Measurements from ENCODE around the gene IGFALS. TPM values are rescaled to one million over a fixed set of nuclear protein-coding genes. Genes with fewer than 3 reads are reported as not detected.

Gene IGFALS
- total RNA-seq, 1 donor from 2014 or later = not detected

- no peak for DNase-seq (ENCODE audit: low read depth)
Measured at GRCh38 chr16:1777375-1778199, 15.9 kb downstream of the IGFALS start.

DNA sequence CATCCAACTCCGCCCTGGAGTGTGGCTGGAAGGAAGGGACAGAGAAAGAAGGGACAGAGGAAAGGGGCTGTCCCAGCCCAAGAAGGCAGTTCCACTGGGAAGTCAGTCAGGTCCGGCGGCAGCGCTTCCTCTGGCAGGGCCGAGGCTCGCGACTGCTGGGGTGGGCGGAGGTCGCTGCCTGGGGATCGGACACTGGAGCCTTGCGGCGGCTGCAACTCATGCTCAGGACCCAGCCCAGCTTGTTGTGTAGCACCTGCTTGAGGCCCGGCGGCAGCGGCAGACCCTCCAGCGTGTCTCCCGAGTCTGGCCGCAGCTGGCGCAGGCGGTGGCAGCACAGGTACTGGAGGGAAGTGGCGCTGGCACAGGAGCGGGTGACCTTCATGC is 16.5 kb downstream of the IGFALS start:
- no peak for DNase-seq (ENCODE audit: low read depth)

DNA sequence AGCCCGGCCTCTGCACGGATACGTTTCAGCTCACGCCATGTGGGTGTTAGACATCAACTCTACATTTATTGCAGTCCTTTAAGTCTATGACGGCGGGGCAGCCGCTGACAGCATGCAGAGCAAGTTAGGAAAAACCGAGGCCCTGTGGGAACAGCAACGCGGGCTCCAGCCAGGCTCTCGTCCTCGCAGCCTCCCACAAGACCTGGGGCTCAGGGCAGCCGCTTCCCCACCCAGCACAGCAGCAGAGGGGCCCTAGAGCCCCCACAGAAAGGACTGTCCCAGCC is 16.9 kb downstream of the IGFALS start:
- DNase-seq (ENCODE audit: low read depth) = no peak

DNA sequence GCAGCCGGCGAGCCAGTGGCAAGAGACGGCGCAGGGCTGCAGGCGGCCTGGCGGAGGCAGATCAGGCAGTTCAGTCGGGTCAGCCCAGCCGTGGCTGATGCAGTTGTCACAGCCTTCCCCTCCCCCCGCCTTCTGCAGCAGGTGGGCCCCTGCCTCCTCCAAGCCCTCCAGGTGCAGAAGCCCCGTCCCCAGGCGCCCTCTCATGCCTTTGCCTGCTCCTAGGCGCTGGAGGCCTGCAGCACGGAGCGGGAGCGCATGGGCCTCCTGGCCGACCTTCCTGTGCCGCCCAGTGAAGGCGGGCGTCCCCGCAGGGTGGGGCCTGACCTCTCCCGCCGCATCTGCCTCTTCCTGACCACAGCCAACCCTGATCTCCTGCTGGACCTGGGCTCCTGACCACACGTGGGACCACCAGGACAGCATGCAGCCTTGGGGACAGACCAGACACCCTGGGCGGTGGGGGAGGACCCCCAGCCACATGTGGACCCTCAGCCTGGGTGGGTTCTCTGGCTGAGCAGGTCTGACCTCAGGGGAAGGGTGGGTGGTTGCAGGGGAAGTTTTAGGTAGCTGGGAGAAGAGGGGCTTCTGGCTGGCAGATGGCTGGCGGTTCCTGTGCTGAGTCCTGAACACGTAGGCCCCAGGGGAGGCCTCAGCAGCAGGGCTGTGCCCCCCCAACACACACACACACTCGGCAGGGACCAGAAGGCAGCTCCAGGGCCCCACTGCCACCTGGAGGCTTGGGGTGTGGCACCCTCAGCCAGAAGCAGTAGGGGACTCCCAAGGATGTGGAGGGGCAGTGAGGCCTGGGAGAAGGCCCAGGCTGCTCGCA is 17.4 kb downstream of the IGFALS start:
- DNase-seq (ENCODE audit: low read depth) = no peak

DNA sequence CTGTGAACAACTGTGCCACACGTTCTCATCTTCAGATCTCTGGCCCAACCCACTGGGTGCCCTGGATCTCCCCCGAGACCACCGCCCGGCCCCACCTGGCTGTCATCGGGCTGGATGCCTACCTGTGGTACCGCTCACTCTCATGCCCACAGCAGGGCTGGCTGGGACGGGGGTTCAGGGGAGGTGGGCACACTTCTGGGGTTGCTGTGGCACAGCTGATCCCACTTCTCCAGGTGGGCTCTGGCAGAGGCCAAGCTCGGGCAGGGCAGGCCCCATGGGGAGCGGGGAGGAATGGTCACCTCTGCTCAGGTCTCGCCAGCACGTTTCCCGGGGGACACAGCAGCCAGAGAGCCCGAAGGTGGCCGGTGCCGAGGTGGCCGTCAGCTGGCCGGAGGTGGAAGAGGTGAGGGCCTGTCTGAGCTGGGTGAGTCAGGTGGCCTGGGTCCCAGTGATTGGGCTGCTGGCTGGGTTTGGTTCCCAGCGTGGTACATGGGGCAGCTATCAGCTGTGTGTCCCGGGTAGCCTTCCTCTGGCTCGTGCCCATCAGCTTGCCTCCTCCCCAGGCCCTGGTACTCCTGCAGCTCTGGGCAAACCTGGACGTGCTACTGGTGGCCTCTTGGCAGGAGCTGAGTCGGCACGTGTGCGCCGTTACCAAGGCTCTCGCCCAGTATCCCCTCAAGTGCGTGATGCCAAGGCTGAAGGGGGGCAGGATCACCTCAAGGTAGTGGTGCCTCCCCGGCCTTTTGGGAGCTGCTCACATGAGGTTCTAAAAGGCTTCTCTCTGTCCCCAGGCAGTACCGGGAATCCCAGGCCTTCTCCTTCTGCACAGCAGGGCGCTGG is 18.3 kb downstream of the IGFALS start:
- no peak for DNase-seq (ENCODE audit: low read depth)

DNA sequence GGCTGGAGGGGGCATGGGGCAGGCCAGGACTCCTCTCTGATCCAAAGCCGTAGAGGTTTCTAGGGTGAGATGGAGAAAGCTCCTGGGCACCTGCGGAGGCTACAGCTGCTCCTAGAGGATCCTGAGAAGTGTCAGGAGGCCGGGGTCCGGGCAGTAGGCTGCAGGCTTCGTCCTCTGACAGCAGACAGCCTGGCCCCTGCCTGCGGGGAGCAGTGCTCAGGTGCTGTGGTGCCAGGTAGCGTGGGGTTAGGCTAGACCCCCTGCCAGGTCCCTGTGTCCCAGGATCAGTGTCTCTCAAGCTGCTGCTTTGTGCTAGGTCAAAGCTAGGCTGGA is 19.1 kb downstream of the IGFALS start:
- no peak for DNase-seq (ENCODE audit: low read depth)

DNA sequence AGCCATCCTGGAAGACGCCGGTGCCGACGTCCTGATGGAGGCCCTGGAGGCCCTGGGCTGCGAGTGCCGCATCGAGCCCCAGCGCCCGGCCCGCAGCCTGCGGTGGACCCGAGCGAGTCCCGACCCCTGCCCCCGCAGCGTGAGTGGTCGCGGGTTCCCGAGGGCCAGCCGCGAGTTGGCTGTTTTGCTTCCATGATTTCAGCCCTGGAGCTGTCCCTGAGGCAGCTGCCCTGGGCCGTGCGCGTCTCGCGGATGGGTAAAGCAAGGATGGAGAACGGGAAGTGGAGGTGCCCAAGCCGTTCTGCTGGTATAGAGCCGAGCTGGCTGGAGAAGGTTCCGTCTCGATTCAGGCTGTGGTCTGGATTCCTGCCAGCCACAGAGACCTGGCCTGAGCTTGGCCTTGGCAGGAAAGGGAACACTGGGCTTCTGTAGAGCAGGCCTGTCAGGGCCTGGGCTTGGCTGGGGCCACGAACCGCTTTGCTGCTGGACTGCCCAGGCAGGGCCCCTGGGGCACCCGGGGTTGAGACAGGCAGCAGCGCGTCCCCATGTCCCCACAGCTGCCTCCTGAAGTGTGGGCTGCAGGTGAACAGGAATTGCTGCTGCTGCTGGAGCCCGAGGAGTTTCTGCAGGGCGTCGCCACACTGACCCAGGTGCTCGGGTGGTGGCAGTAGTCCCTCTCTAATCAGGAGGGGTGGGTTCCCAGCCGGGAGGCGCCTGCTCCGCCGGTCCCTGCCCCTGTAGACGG is 19.6 kb downstream of the IGFALS start:
- DNase-seq (ENCODE audit: low read depth) = peak; percentile 52

GRCh38 chr16:1772908-1773702 is 20.4 kb downstream of the IGFALS start, which contains the start of gene MRPS34:
MRPS34 (minus strand) TSS chr16:1773134; CDS start chr16:1773119, 15 bp downstream.
- DNase-seq (ENCODE audit: low read depth) = peak; percentile 89

GRCh38 chr16:1772362-1772907 is 21.1 kb downstream of the IGFALS start, which contains the start of gene EME2:
EME2 (plus strand) TSS chr16:1772810; CDS start chr16:1773228, 418 bp downstream.
- no peak for DNase-seq (ENCODE audit: low read depth)

DNA sequence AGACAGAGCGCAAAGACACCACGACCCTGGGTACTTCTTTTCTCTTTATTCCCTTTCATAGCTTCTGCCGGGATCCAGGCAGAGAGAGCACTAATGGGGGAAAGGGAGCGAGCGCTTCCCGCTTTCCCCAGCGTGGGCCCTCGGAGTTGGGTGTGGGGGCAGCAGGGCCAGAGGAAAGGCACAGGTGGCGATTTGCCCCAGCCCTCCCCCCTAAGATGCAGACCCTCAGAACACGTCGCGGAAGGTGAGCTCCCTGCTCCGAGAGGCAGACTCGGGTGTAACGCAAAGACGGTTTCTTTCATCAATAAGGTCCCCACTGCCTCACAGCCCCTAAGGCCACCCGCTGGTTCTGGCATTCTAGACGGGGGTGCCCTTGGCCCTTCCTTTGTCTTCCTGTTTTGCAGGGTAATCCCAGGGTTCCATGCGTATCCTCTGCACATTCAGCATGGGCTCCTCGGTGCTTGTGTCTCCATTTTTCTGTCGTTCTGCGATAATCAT is 21.6 kb downstream of the IGFALS start:
- no peak for DNase-seq (ENCODE audit: low read depth)

GRCh38 chr16:1771188-1771863 is 22.2 kb downstream of the IGFALS start, which contains the start of gene NME3:
NME3 (minus strand) TSS chr16:1771543; CDS start chr16:1771534, 9 bp downstream.
- DNase-seq (ENCODE audit: low read depth) = peak; percentile 72

GRCh38 chr16:1770328-1771187 is 22.9 kb downstream of the IGFALS start:
- no peak for DNase-seq (ENCODE audit: low read depth)

- DNase-seq (ENCODE audit: low read depth) = no peak
Measured at GRCh38 chr16:1769402-1770300, 23.9 kb downstream of the IGFALS start.

GRCh38 chr16:1768767-1769401 is 24.6 kb downstream of the IGFALS start:
- DNase-seq (ENCODE audit: low read depth) = no peak

DNA sequence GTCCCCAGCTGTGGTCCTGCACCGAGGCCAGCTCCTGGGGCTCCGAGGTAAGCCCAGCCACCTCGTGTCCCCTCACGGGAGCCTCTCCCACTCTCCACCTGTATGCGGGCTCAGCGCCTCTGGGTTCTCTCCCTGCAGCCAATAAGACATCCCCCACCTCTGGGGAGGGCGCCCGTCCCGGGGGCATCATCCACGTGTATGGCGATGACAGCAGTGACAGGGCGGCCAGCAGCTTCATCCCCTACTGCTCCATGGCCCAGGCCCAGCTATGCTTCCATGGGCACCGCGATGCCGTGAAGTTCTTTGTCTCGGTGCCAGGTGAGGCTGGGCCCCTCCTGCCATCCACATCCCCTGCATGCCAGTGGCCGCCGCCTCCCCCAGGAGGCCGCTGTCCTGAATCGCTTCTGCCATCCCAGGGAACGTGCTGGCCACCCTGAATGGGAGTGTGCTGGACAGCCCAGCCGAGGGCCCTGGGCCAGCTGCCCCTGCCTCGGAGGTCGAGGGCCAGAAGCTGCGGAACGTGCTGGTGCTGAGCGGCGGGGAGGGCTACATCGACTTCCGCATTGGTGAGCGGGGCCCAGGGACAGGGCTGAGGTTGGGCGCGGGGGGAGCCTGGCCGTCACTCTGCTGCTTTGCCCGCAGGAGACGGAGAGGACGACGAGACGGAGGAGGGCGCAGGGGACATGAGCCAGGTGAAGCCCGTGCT is 25.3 kb downstream of the IGFALS start:
- DNase-seq (ENCODE audit: low read depth) = no peak
